Endothelial cell of umbilical vein (primary cell): ENCODE measurements around the gene HMCN1. TPM values are rescaled to one million over a fixed set of nuclear protein-coding genes. Genes with fewer than 3 reads are reported as not detected.
A peak's percentile ranks its signal among the peaks of the same experiment; 100 is the strongest.

ENCODE experiments used
- BruUV-seq: library from RNA; stranded (reverse); fragments of 400-500 nt; replicated peaks from 2 replicates; lab custom pipeline; 2021; lab: Mats Ljungman, UMichigan
- CTCF ChIA-PET: fragments of 300-600, 350-600 bp; sonication (Branson Sonifier 250); formaldehyde crosslinking; loops from one replicate; lab custom pipeline; 2021; ENCODE audit warnings: antibody characterized with exemption, inconsistent platforms; lab: Charles Lee
- POLR2A ChIA-PET: fragments of 300-600, 350-600 bp; sonication (Branson Sonifier 250); formaldehyde crosslinking; loops from one replicate; lab custom pipeline; 2021; ENCODE audit warnings: antibody characterized with exemption, inconsistent platforms; lab: Charles Lee
- DNase-seq: peaks from one replicate; pipeline ENCODE4 v3.0.0-alpha.2; 2011; ENCODE audit warnings: low read depth, low spot score
- FAIRE-seq: peaks from 2 replicates; lab custom pipeline; 2011; peaks lifted over from hg19 to GRCh38; lab: Jason Lieb, UNC
- H2AFZ ChIP-seq: 2 replicates; pipeline ENCODE4 v1.6.0; 2012; ENCODE audit warnings: low read depth, low read length, control low read depth, inconsistent platforms
- H3K27ac ChIP-seq: 2 replicates; pipeline ENCODE4 v1.5.1; 2011; ENCODE audit warnings: low read depth, mild to moderate bottlenecking, control low read depth, low read length, moderate library complexity; ENCODE audit not compliant: insufficient read depth
- H3K27me3 ChIP-seq, 2 experiments: 2 replicates each; pipeline versions ENCODE4 v1.6.0 to v1.6.1; 2011; ENCODE audit warnings: low read length in 2 of 2, mixed read lengths in 1 of 2; ENCODE audit not compliant: control insufficient read depth in 2 of 2, insufficient read depth in 2 of 2
- H3K36me3 ChIP-seq, 2 experiments: 2 replicates in 1 of 2; 3 replicates in 1 of 2; pipeline ENCODE4 v1.5.1; 2011; ENCODE audit warnings: low read length in 2 of 2, mild to moderate bottlenecking in 1 of 2, moderate library complexity in 1 of 2; ENCODE audit not compliant: control insufficient read depth in 2 of 2, insufficient read depth in 2 of 2; ENCODE audit errors: extremely low read depth in 1 of 2
- H3K4me1 ChIP-seq: 3 replicates; pipeline ENCODE4 v1.5.1; 2011; ENCODE audit warnings: mild to moderate bottlenecking, low read length; ENCODE audit not compliant: control insufficient read depth, insufficient read depth; ENCODE audit errors: extremely low read depth
- H3K4me2 ChIP-seq: 2 replicates; pipeline ENCODE4 v1.6.1; 2011; ENCODE audit warnings: low read length, control low read depth, mixed read lengths; ENCODE audit not compliant: insufficient read depth
- H3K4me3 ChIP-seq, 3 experiments: fragments of 200-600 bp in 1 of 3; sonication (generic), shearing (Covaris generic) in 1 of 3; replicated peaks in 1 of 3; 2 replicates each; pipeline ENCODE4 v1.5.1; 2011 to 2016; ENCODE audit warnings: control low read depth in 3 of 3, low read length in 3 of 3, mild to moderate bottlenecking in 2 of 3, inconsistent platforms in 1 of 3, low read depth in 1 of 3, moderate library complexity in 1 of 3; ENCODE audit not compliant: insufficient read depth in 1 of 3
- H3K79me2 ChIP-seq: 2 replicates; pipeline ENCODE4 v1.6.0; 2012; ENCODE audit warnings: low read length, inconsistent platforms; ENCODE audit not compliant: control insufficient read depth, insufficient read depth
- H3K9ac ChIP-seq: replicated peaks from 2 replicates; pipeline ENCODE3; 2011; ENCODE audit warnings: low read length, control low read depth; ENCODE audit not compliant: insufficient read depth; ENCODE audit errors: extremely low read depth
- H3K9me1 ChIP-seq: replicated peaks from 3 replicates; pipeline ENCODE4 v1.6.0; 2011; ENCODE audit warnings: mild to moderate bottlenecking, low read length; ENCODE audit not compliant: control insufficient read depth, insufficient read depth; ENCODE audit errors: extremely low read depth
- H3K9me3 ChIP-seq: replicated peaks from 2 replicates; pipeline ENCODE4 v1.5.1; 2012; ENCODE audit warnings: low read length, inconsistent platforms; ENCODE audit not compliant: control insufficient read depth, insufficient read depth
- H4K20me1 ChIP-seq: replicated peaks from 2 replicates; pipeline ENCODE3; 2011; ENCODE audit warnings: mild to moderate bottlenecking, low read length; ENCODE audit not compliant: control insufficient read depth, insufficient read depth; ENCODE audit errors: extremely low read depth
- CTCF ChIP-seq, 2 donors: IDR thresholded peaks; 1 replicate in 1 of 2; 2 replicates in 1 of 2; pipeline ENCODE4 v1.5.1; 2011; ENCODE audit warnings: low read length in 2 of 2, mild to moderate bottlenecking in 2 of 2, moderate library complexity in 2 of 2, control low read depth in 1 of 2, inconsistent platforms in 1 of 2, low read depth in 1 of 2; ENCODE audit not compliant: insufficient read depth in 1 of 2; ENCODE audit errors: extremely low read depth in 1 of 2
- EZH2 ChIP-seq: IDR thresholded peaks from 2 replicates; pipeline ENCODE4 v1.6.1; 2012; ENCODE audit warnings: borderline replicate concordance, low read depth, mild to moderate bottlenecking, moderate library complexity, low read length, inconsistent platforms; ENCODE audit not compliant: severe bottlenecking
- FOS ChIP-seq: IDR thresholded peaks from 2 replicates; pipeline ENCODE4 v1.6.1; 2011; ENCODE audit warnings: mild to moderate bottlenecking, low read length, moderate library complexity, borderline replicate concordance; ENCODE audit not compliant: insufficient read depth
- GATA2 ChIP-seq: IDR thresholded peaks from 2 replicates; pipeline ENCODE4 v1.7.0; 2011; ENCODE audit warnings: low read depth, mild to moderate bottlenecking, moderate library complexity, mixed read lengths, low read length; ENCODE audit not compliant: insufficient read length, insufficient read depth
- JUN ChIP-seq: IDR thresholded peaks from 2 replicates; pipeline ENCODE4 v1.6.1; 2011; ENCODE audit warnings: borderline replicate concordance, low read depth; ENCODE audit not compliant: insufficient read length, insufficient read depth
- MYC ChIP-seq: IDR thresholded peaks from one replicate; pipeline ENCODE4 v1.6.1; 2011; ENCODE audit warnings: mild to moderate bottlenecking, low read depth, low read length
- POLR2A ChIP-seq: IDR thresholded peaks from 2 replicates; pipeline ENCODE4 v1.6.1; 2012; ENCODE audit warnings: low read depth, mild to moderate bottlenecking, control low read depth, low read length
- POLR2AphosphoS5 ChIP-seq: IDR thresholded peaks from 2 replicates; pipeline ENCODE4 v1.6.1; 2012; ENCODE audit warnings: low read depth, mild to moderate bottlenecking, control low read depth, low read length, moderate library complexity; ENCODE audit not compliant: insufficient read depth
- dilution Hi-C: fragments of 300-500 bp; cut with MboI; formaldehyde crosslinking; loops from one replicate; pipeline ENCODE4 v1.15.0; 2019; ENCODE audit warnings: low sequenced_read_pairs; ENCODE audit not compliant: extremely low pct_ligation_motif_present
- intact Hi-C: fragments of 100-400 bp; cut with micrococcal nuclease; formaldehyde crosslinking; loops from one replicate; pipeline ENCODE4 v1.10.0; 2022
- polyA plus RNA-seq, 4 experiments: library from polyadenylated mRNA; depleted of rRNA in 3 of 4; stranded (reverse) in 3 of 4; unstranded in 1 of 4; fragments of >200 nt; gene quantifications; 2 replicates each; pipeline versions ENCODE4 v1.2.1 to v1.2.3, GENCODE V29; 2011 to 2012; ENCODE audit warnings: missing spikeins in 1 of 4
- total RNA-seq: library from RNA; stranded (reverse); gene quantifications from 2 replicates; pipeline ENCODE4 v1.2.3, GENCODE V29; 2021
- TF ChIP-seq, protein P1 (sequence below): IDR thresholded peaks from 2 replicates; pipeline ENCODE4 v1.6.1; 2011; ENCODE audit not compliant: insufficient read depth, insufficient read length

Gene HMCN1
- total and polyA plus RNA-seq, 2 donors (not counting 3 experiments of a cell fraction or from before 2014, with no cell fraction given): 10.3 to 16.0 TPM

- Histone ChIP-seq H2AFZ (no peak overlapping the region), H3K9ac (no peak overlapping the region), H3K27me3 (no peaks in the 10 kb centered on the region), H3K9me1 (no peaks in the 10 kb centered on the region), H3K4me1 (no peaks in the 10 kb centered on the region), H3K4me2 (no peak overlapping the region), H3K4me3 (no peak overlapping the region), H3K9me3 (no peaks in the 10 kb centered on the region), H3K79me2 (no peaks in the 10 kb centered on the region), H4K20me1 (no peaks in the 10 kb centered on the region), H3K27ac (no peak overlapping the region), H3K36me3 (no peaks in the 10 kb centered on the region)
- ChIA-PET CTCF (interaction anchor here (0.7 to 2.2 kb wide), 4 partner anchors 8 to 42 kb away, joined by 4 to 6 read pairs (median 4); no protein-coding TSS in a partner anchor), POLR2A (no interaction called here)
- no TSS peak for BruUV-seq
- dilution Hi-C loops: no loop called here
- no peak for FAIRE-seq
- TF ChIP-seq JUN (no peak), CTCF (IDR thresholded peaks at IDR 0.05; ENCODE audit: extremely low read depth in 1 of 2, insufficient read depth in 1 of 2, low read depth in 1 of 2, low read length in 2 of 2) (no peak), POLR2A (no peak), GATA2 (no peak), EZH2 (no peak), FOS (no peak), POLR2AphosphoS5 (no peak), MYC (no peak)
- TF ChIP-seq, protein P1, sequence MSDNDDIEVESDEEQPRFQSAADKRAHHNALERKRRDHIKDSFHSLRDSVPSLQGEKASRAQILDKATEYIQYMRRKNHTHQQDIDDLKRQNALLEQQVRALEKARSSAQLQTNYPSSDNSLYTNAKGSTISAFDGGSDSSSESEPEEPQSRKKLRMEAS: no peak
- intact Hi-C loops: no loop called here
- peak; percentile 32 for DNase-seq
Measured at GRCh38 chr1:185761841-185762240, 27.6 kb downstream of the HMCN1 start.
